ENCODE data around the gene SNRPA.

- 0 out of 2 replicates have a peak, but pooled peaks have one; percentile 38 for TF ChIP-seq CTCF (tag by site-specific recombination; IDR thresholded peaks at IDR 0.05)
- no peak for TF ChIP-seq REST (tag by site-specific recombination; IDR thresholded peaks at IDR 0.05)
- TF ChIP-seq GLIS1 (tag by site-specific recombination; IDR thresholded peaks at IDR 0.05), result peak; percentile 60
- TF ChIP-seq GFI1B (tag by site-specific recombination; IDR thresholded peaks at IDR 0.05), result 0 out of 2 replicates have a peak, but pooled peaks have one; percentile 6
- no peak for TF ChIP-seq TCF7L2 (IDR thresholded peaks at IDR 0.05; ENCODE audit: borderline replicate concordance, low read depth, low read length)
- peak; percentile 20; the same call in 1 of the 2 replicates for TF ChIP-seq INSM2 (tag by site-specific recombination; IDR thresholded peaks at IDR 0.05)
- no peak for TF ChIP-seq ZNF830 (tag by site-specific recombination; IDR thresholded peaks at IDR 0.05; ENCODE audit: low read depth)
- TF ChIP-seq ZNF776 (tag by site-specific recombination; IDR thresholded peaks at IDR 0.05; ENCODE audit: borderline replicate concordance), result no peak
- TF ChIP-seq YY1 (tag by site-specific recombination; IDR thresholded peaks at IDR 0.05), result no peak
- no peak for TF ChIP-seq SALL2 (tag by site-specific recombination; IDR thresholded peaks at IDR 0.05; ENCODE audit: borderline replicate concordance)
- no peak for TF ChIP-seq ZNF555 (tag by site-specific recombination; conservative IDR thresholded peaks at IDR 0.05)
- peak; percentile 83 for TF ChIP-seq ZBTB11 (tag by site-specific recombination; conservative IDR thresholded peaks at IDR 0.05; ENCODE audit: low read depth)
- TF ChIP-seq ZSCAN30 (tag by site-specific recombination; IDR thresholded peaks at IDR 0.05), result no peak
Measured at GRCh38 chr19:40799558-40800338, 48.7 kb downstream of the SNRPA start.
